IMR-90 (cell line): ENCODE results near the gene LY6G6F. TPM values are rescaled to one million over a fixed set of nuclear protein-coding genes. Genes with fewer than 3 reads are reported as not detected.

Experiments
- ATAC-seq: fragments of 200-7000 bp; cut with Tn5 transposase; 2 replicates; pipeline ENCODE4 v1.9.1; 2020; ENCODE audit warnings: low read depth, mild to moderate bottlenecking, moderate library complexity
- BruUV-seq: library from RNA; stranded (reverse); fragments of 400-500 nt; replicated peaks from 2 replicates; lab custom pipeline; 2021; lab: Mats Ljungman, UMichigan
- CTCF ChIA-PET: fragments of 300-600 bp; formaldehyde crosslinking; extraction: SDS; loops from one replicate; lab custom pipeline; 2021; ENCODE audit warnings: antibody characterized with exemption; lab: Yijun Ruan, JAX
- POLR2A ChIA-PET: fragments of 300-600 bp; sonication (Branson Sonifier 250); formaldehyde crosslinking; loops from one replicate; lab custom pipeline; 2022; ENCODE audit warnings: antibody characterized with exemption; ENCODE audit not compliant: unreplicated experiment; lab: Charles Lee
- DNase-seq: peaks from one replicate; pipeline ENCODE4 v3.0.0; 2013
- H2AFZ ChIP-seq: replicated peaks from 2 replicates; pipeline ENCODE3; 2013; ENCODE audit warnings: low read length, mild to moderate bottlenecking; ENCODE audit not compliant: poor library complexity
- H2AK5ac ChIP-seq: 2 replicates; pipeline ENCODE4 v1.6.1; 2013; ENCODE audit warnings: low read depth, low read length, inconsistent platforms
- H2AK9ac ChIP-seq: replicated peaks from 2 replicates; pipeline ENCODE3; 2013; ENCODE audit warnings: mild to moderate bottlenecking, low read depth, low read length, moderate library complexity; ENCODE audit not compliant: poor library complexity
- H2BK120ac ChIP-seq: 2 replicates; pipeline ENCODE4 v1.6.1; 2013; ENCODE audit warnings: low read depth, low read length, inconsistent platforms
- H2BK15ac ChIP-seq: 3 replicates; pipeline ENCODE4 v1.6.1; 2013; ENCODE audit warnings: low read depth, low read length, inconsistent platforms
- H2BK20ac ChIP-seq: 2 replicates; pipeline ENCODE4 v1.6.1; 2013; ENCODE audit warnings: low read depth, mild to moderate bottlenecking, inconsistent platforms, low read length, moderate library complexity
- H2BK5ac ChIP-seq: 2 replicates; pipeline ENCODE4 v1.6.1; 2013; ENCODE audit warnings: mild to moderate bottlenecking, low read depth, low read length, inconsistent platforms; ENCODE audit not compliant: poor library complexity, severe bottlenecking
- H3K14ac ChIP-seq: replicated peaks from 2 replicates; pipeline ENCODE4 v1.6.1; 2013; ENCODE audit warnings: low read depth, low read length, inconsistent platforms
- H3K18ac ChIP-seq: 2 replicates; pipeline ENCODE4 v1.6.1; 2013; ENCODE audit warnings: low read depth, low read length, control low read depth
- H3K23ac ChIP-seq: 2 replicates; pipeline ENCODE4 v1.6.1; 2013; ENCODE audit warnings: low read depth, low read length, inconsistent platforms
- H3K27ac ChIP-seq: 2 replicates; pipeline ENCODE4 v1.5.1; 2013; ENCODE audit warnings: mild to moderate bottlenecking, control low read depth, low read length; ENCODE audit not compliant: insufficient read depth
- H3K27me3 ChIP-seq: 2 replicates; pipeline ENCODE4 v1.6.1; 2013; ENCODE audit warnings: low read length; ENCODE audit not compliant: control insufficient read depth, insufficient read depth
- H3K36me3 ChIP-seq: 2 replicates; pipeline ENCODE4 v1.6.1; 2013; ENCODE audit warnings: low read length, mixed read lengths; ENCODE audit not compliant: control insufficient read depth, insufficient read depth
- H3K4ac ChIP-seq: 2 replicates; pipeline ENCODE4 v1.6.1; 2013; ENCODE audit warnings: low read depth, low read length, inconsistent platforms
- H3K4me1 ChIP-seq: 2 replicates; pipeline ENCODE4 v1.6.1; 2013; ENCODE audit warnings: low read length, mixed read lengths; ENCODE audit not compliant: control insufficient read depth, insufficient read depth
- H3K4me2 ChIP-seq: 2 replicates; pipeline ENCODE4 v1.6.1; 2013; ENCODE audit warnings: low read depth, mild to moderate bottlenecking, control low read depth, low read length, moderate library complexity
- H3K4me3 ChIP-seq: 2 replicates; pipeline ENCODE4 v1.5.1; 2013; ENCODE audit warnings: low read depth, mild to moderate bottlenecking, control low read depth, low read length, moderate library complexity; ENCODE audit not compliant: insufficient read depth
- H3K56ac ChIP-seq: 2 replicates; pipeline ENCODE4 v1.6.1; 2013; ENCODE audit warnings: low read length, inconsistent platforms; ENCODE audit not compliant: insufficient read depth; ENCODE audit errors: extremely low read depth
- H3K79me1 ChIP-seq, 2 experiments: 2 replicates each; pipeline ENCODE4 v1.6.1; 2013; ENCODE audit warnings: low read length in 2 of 2, inconsistent platforms in 1 of 2, low read depth in 1 of 2
- H3K9ac ChIP-seq: 2 replicates; pipeline ENCODE4 v1.6.1; 2013; ENCODE audit warnings: low read depth, low read length, control low read depth
- H3K9me1 ChIP-seq: 2 replicates; pipeline ENCODE4 v1.6.1; 2013; ENCODE audit warnings: low read length, inconsistent platforms; ENCODE audit not compliant: insufficient read depth
- H3K9me3 ChIP-seq: 2 replicates; pipeline ENCODE4 v1.6.1; 2013; ENCODE audit warnings: low read length; ENCODE audit not compliant: control insufficient read depth, insufficient read depth
- H4K20me1 ChIP-seq: 2 replicates; pipeline ENCODE4 v1.6.1; 2013; ENCODE audit warnings: low read length, inconsistent platforms; ENCODE audit not compliant: insufficient read depth
- H4K5ac ChIP-seq: 2 replicates; pipeline ENCODE4 v1.6.1; 2013; ENCODE audit warnings: mild to moderate bottlenecking, low read depth, low read length, control low read depth
- H4K8ac ChIP-seq, 2 experiments: 2 replicates each; pipeline ENCODE4 v1.6.1; 2013; ENCODE audit warnings: low read depth in 2 of 2, low read length in 2 of 2, control low read depth in 1 of 2, inconsistent platforms in 1 of 2
- H4K91ac ChIP-seq: 2 replicates; pipeline ENCODE4 v1.6.1; 2013; ENCODE audit warnings: low read depth, low read length, inconsistent platforms; ENCODE audit not compliant: insufficient read depth
- BHLHE40 ChIP-seq: fragments of 150-350 bp; IDR thresholded peaks from 2 replicates; pipeline ENCODE4 v1.6.1; 2016; ENCODE audit warnings: mild to moderate bottlenecking, low read depth, low read length
- CEBPB ChIP-seq: IDR thresholded peaks from 2 replicates; pipeline ENCODE4 v1.6.1; 2012; ENCODE audit warnings: low read depth, low read length, improper control_type of control experiment
- CHD1 ChIP-seq: IDR thresholded peaks from 2 replicates; pipeline ENCODE4 v1.6.1; 2012; ENCODE audit warnings: low read depth, low read length, improper control_type of control experiment
- CTCF ChIP-seq: conservative IDR thresholded peaks from 2 replicates; pipeline ENCODE4 v1.5.1; 2012; ENCODE audit warnings: mild to moderate bottlenecking, low read depth, low read length, improper control_type of control experiment
- FOS ChIP-seq: fragments of 150-350 bp; IDR thresholded peaks from 2 replicates; pipeline ENCODE4 v1.6.1; 2016; ENCODE audit warnings: low read depth, low read length
- MAFK ChIP-seq: IDR thresholded peaks from 2 replicates; pipeline ENCODE4 v1.6.1; 2012; ENCODE audit warnings: low read depth, low read length, improper control_type of control experiment
- MAZ ChIP-seq: IDR thresholded peaks from 2 replicates; pipeline ENCODE4 v1.6.1; 2012; ENCODE audit warnings: low read depth, mild to moderate bottlenecking, low read length, improper control_type of control experiment, moderate library complexity, borderline replicate concordance
- MXI1 ChIP-seq: IDR thresholded peaks from 2 replicates; pipeline ENCODE4 v1.6.1; 2012; ENCODE audit warnings: low read depth, mild to moderate bottlenecking, low read length, moderate library complexity, borderline replicate concordance
- NFE2L2 ChIP-seq: fragments of 150-350 bp; IDR thresholded peaks from 2 replicates; pipeline ENCODE4 v1.6.1; 2016; ENCODE audit warnings: low read depth, mild to moderate bottlenecking, low read length
- POLR2A ChIP-seq: IDR thresholded peaks from 2 replicates; pipeline ENCODE4 v1.6.1; 2012; ENCODE audit warnings: mild to moderate bottlenecking, low read depth, low read length
- RAD21 ChIP-seq: IDR thresholded peaks from 2 replicates; pipeline ENCODE4 v1.6.1; 2012; ENCODE audit warnings: low read length, improper control_type of control experiment
- RCOR1 ChIP-seq: IDR thresholded peaks from 2 replicates; pipeline ENCODE4 v1.6.1; 2012; ENCODE audit warnings: mild to moderate bottlenecking, low read length, improper control_type of control experiment; ENCODE audit not compliant: insufficient replicate concordance
- RFX5 ChIP-seq: IDR thresholded peaks from 2 replicates; pipeline ENCODE4 v1.8.0; 2012; ENCODE audit warnings: low read depth, mild to moderate bottlenecking, low read length, moderate library complexity
- SMC3 ChIP-seq: fragments of 150-350 bp; IDR thresholded peaks from 2 replicates; pipeline ENCODE4 v1.6.1; 2016; ENCODE audit warnings: low read depth, mild to moderate bottlenecking, antibody characterized with exemption, low read length, moderate library complexity
- WGBS, 2 experiments: methylation state at CpG; one replicate each; pipeline versions ENCODE4 v1.1.5 to v1.1.7; 2013; ENCODE audit warnings: missing lambda C conversion rate in 2 of 2; ENCODE audit not compliant: insufficient read length in 1 of 2; ENCODE audit errors: extremely low coverage in 2 of 2; 5-methylcytosine and 5-hydroxymethylcytosine counted together
- dilution Hi-C: fragments of 300-500 bp; cut with HindIII; formaldehyde crosslinking; loops from one replicate; pipeline ENCODE4 v1.14.3; 2018; ENCODE audit warnings: low sequenced_read_pairs; ENCODE audit not compliant: unreplicated experiment
- in situ Hi-C: fragments of 300-500 bp; cut with MboI; formaldehyde crosslinking; loops from 3 replicates; pipeline ENCODE4 v1.14.3; 2019; ENCODE audit warnings: low sequenced_read_pairs, inconsistent platforms, mixed read lengths
- intact Hi-C: fragments of 100-400 bp; cut with micrococcal nuclease; formaldehyde crosslinking; loops from 2 replicates; pipeline ENCODE4 v1.10.0; 2022
- polyA plus RNA-seq, 3 experiments: library from polyadenylated mRNA; depleted of rRNA; stranded (reverse); fragments of >200 nt; gene quantifications; 2 replicates each; pipeline ENCODE4 v1.2.3, GENCODE V29; 2012; ENCODE audit warnings: low replicate concordance in 1 of 3
- total RNA-seq: library from RNA; depleted of rRNA; stranded (reverse); fragments of >200 nt; gene quantifications from 2 replicates; pipeline ENCODE4 v1.2.3, GENCODE V29; 2012
- TF ChIP-seq, protein P1 (sequence below): fragments of 150-350 bp; IDR thresholded peaks from 2 replicates; pipeline ENCODE4 v1.6.1; 2017; ENCODE audit warnings: mild to moderate bottlenecking, antibody characterized with exemption, low read length, low read depth

Gene LY6G6F
- total and polyA plus RNA-seq, 2 of the 4 experiments (the other 2 are of a cell fraction): not detected

DNA sequence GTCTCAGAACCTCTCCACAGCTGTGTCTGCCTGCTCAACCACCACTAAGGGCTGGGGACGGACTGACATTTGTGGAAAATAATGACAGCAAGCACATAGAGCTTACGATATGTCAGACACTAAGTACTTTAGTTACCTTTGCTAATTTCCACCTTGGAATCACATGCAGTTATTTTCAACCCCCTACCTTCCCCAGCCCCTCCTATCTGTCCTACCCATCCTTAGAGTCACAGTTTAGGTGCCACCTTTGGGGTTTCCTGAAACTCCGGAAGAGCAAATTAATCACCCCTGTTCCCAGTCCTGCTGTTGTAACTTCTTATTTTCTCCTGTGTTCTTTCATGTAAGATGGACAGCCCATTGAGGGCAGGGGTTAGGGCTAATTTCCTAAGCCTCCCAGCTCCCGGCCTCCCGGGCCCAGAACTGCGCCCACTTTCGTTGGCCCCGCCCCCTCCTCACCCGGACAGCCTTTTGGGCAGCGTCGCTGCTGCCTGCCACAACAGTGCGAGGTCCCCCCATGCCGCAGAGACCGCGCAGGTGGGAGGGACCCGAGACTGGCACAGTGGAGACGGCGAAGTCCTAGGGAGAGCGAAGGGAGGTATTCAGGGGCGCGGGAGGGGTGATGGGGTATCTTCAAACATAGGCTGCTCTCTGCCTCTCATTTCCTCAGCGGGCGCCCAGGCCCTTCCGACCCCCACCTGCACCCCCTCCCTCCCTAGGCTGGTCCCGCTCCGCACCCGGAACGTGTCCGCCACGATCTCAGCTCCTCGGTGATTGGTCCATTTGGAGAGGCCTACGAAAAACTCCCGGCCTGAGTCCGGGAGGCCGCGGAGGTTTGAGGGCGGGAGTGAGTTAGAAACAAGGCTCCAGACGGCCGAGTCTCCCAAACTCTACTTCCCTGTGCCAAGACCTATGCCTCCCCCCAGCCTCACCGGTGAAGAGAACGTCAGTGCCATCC lies 21.3 kb downstream of the LY6G6F start:
- no peaks in the 10 kb centered on the region for H3K9me3 ChIP-seq
- no peaks in the 10 kb centered on the region for H3K9me1 ChIP-seq
- no TSS peak for BruUV-seq
- 0 out of 2 replicates have a peak overlapping the region, but pooled peaks have one; percentile 92 for H3K4ac ChIP-seq
- no peak overlapping the region for H2BK120ac ChIP-seq
- H3K79me1 ChIP-seq: peaks cover 0 to 35% of the 10 kb centered on the region in 2 experiments; a peak in 2 of 4 replicates
- H4K8ac ChIP-seq: no peak overlapping the region
- ATAC-seq (no peak), DNase-seq (no peak)
- H3K27me3 ChIP-seq: no peaks in the 10 kb centered on the region
- H4K91ac ChIP-seq: no peak overlapping the region
- H3K27ac ChIP-seq: no peak overlapping the region
- peak overlapping the region; percentile 85 for H3K4me3 ChIP-seq
- intact Hi-C loops (loop anchor here (2.0 kb wide), 2 partner anchors 47 to 103 kb away; partner anchors contain the start of gene LY6G5C), in situ Hi-C loops (no loop called here), dilution Hi-C loops (no loop called here)
- H3K4me1 ChIP-seq: peaks cover 3% of the 10 kb centered on the region
- no peak overlapping the region for H4K5ac ChIP-seq
- peaks cover 17% of the 10 kb centered on the region for H4K20me1 ChIP-seq
- H2AK9ac ChIP-seq: peak overlapping the region; percentile 99
- H2AK5ac ChIP-seq: peak overlapping the region; percentile 75; the same call in 1 of the 2 replicates
- peak overlapping the region; percentile 29; the same call in 1 of the 2 replicates for H3K9ac ChIP-seq
- 0 out of 2 replicates have a peak overlapping the region, but pooled peaks have one; percentile 20 for H3K23ac ChIP-seq
- H3K36me3 ChIP-seq: peaks cover 35% of the 10 kb centered on the region
- H2AFZ ChIP-seq: peak overlapping the region; percentile 96
- H3K4me2 ChIP-seq: peak overlapping the region; percentile 92
- no peak overlapping the region for H2BK5ac ChIP-seq
- ChIA-PET POLR2A (interaction anchor here (0.5 kb wide), 1 partner anchor 11 kb away, joined by 3 read pairs; no protein-coding TSS in a partner anchor), CTCF (no interaction called here)
- H2BK20ac ChIP-seq: no peak overlapping the region
- 91% methylated on average over 10 of the region's 41 CpGs; no CpG with 5 or more reads in 1 of the 2 experiments for WGBS, 2 experiments
- no peak overlapping the region for H3K18ac ChIP-seq
- H3K14ac ChIP-seq: peak overlapping the region; percentile 58; the same call in 1 of the 2 replicates
- no peak overlapping the region for H3K56ac ChIP-seq
- no peak overlapping the region for H2BK15ac ChIP-seq
- no peak for TF ChIP-seq RAD21
- no peak for TF ChIP-seq MAFK
- no peak for TF ChIP-seq CEBPB
- TF ChIP-seq FOS: no peak
- TF ChIP-seq RFX5: no peak
- no peak for TF ChIP-seq RCOR1
- TF ChIP-seq MAZ: no peak
- no peak for TF ChIP-seq POLR2A
- TF ChIP-seq NFE2L2: no peak
- TF ChIP-seq CTCF: no peak
- no peak for TF ChIP-seq CHD1
- no peak for TF ChIP-seq SMC3
- TF ChIP-seq BHLHE40: no peak
- TF ChIP-seq MXI1: no peak
- TF ChIP-seq, protein P1, sequence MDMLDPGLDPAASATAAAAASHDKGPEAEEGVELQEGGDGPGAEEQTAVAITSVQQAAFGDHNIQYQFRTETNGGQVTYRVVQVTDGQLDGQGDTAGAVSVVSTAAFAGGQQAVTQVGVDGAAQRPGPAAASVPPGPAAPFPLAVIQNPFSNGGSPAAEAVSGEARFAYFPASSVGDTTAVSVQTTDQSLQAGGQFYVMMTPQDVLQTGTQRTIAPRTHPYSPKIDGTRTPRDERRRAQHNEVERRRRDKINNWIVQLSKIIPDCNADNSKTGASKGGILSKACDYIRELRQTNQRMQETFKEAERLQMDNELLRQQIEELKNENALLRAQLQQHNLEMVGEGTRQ: no peak
